HEK293 (cell line): ENCODE data around the gene ABCB11.

Experiments used
- GLI2 ChIP-seq: fragments of 450-650 bp; formaldehyde crosslinking; IDR thresholded peaks from 2 replicates; pipeline ENCODE4; 2017; ENCODE audit warnings: missing biosample characterization, missing genetic modification characterization, low read depth, borderline replicate concordance
- HOXA7 ChIP-seq: sonication (generic); formaldehyde crosslinking; IDR thresholded peaks from 2 replicates; pipeline ENCODE4 v1.8.1; 2022; ENCODE audit warnings: missing genetic modification reagents, borderline replicate concordance
- KLF1 ChIP-seq: fragments of 450-650 bp; formaldehyde crosslinking; IDR thresholded peaks from 2 replicates; pipeline ENCODE4 v1.5.1; 2016; ENCODE audit warnings: missing biosample characterization, missing genetic modification characterization
- REST ChIP-seq: fragments of 450-650 bp; formaldehyde crosslinking; IDR thresholded peaks from 2 replicates; pipeline ENCODE4 v1.5.1; 2016; ENCODE audit warnings: missing biosample characterization, missing genetic modification characterization
- ZBTB21 ChIP-seq: fragments of 450-650 bp; formaldehyde crosslinking; IDR thresholded peaks from 2 replicates; pipeline ENCODE4 v1.5.1; 2017; ENCODE audit warnings: missing biosample characterization, missing genetic modification characterization
- ZFP3 ChIP-seq: fragments of 450-650 bp; formaldehyde crosslinking; IDR thresholded peaks from 2 replicates; pipeline ENCODE4 v1.5.1; 2016; ENCODE audit warnings: low read depth, missing biosample characterization, missing genetic modification characterization
- ZNF514 ChIP-seq: fragments of 450-650 bp; formaldehyde crosslinking; IDR thresholded peaks from 2 replicates; pipeline ENCODE4 v1.5.1; 2016; ENCODE audit warnings: missing biosample characterization, missing genetic modification characterization
- ZNF530 ChIP-seq: fragments of 450-650 bp; formaldehyde crosslinking; IDR thresholded peaks from 2 replicates; pipeline ENCODE4 v1.5.1; 2016; ENCODE audit warnings: low read depth, missing biosample characterization, missing genetic modification characterization
- ZNF629 ChIP-seq: fragments of 450-650 bp; formaldehyde crosslinking; IDR thresholded peaks from 2 replicates; pipeline ENCODE4 v1.5.1; 2017; ENCODE audit warnings: missing biosample characterization, missing genetic modification characterization
- ZNF704 ChIP-seq: fragments of 450-650 bp; formaldehyde crosslinking; IDR thresholded peaks from 2 replicates; pipeline ENCODE4 v1.5.1; 2016; ENCODE audit warnings: missing biosample characterization, missing genetic modification characterization
- TF ChIP-seq, protein P1 (sequence below): fragments of 450-650 bp; formaldehyde crosslinking; IDR thresholded peaks from 2 replicates; pipeline ENCODE4 v1.5.1; 2016; ENCODE audit warnings: missing biosample characterization, missing genetic modification characterization
- TF ChIP-seq, protein P2 (sequence below): fragments of 450-650 bp; formaldehyde crosslinking; IDR thresholded peaks from 2 replicates; pipeline ENCODE4 v1.5.1; 2016; ENCODE audit warnings: missing biosample characterization, missing genetic modification characterization, low read depth

DNA sequence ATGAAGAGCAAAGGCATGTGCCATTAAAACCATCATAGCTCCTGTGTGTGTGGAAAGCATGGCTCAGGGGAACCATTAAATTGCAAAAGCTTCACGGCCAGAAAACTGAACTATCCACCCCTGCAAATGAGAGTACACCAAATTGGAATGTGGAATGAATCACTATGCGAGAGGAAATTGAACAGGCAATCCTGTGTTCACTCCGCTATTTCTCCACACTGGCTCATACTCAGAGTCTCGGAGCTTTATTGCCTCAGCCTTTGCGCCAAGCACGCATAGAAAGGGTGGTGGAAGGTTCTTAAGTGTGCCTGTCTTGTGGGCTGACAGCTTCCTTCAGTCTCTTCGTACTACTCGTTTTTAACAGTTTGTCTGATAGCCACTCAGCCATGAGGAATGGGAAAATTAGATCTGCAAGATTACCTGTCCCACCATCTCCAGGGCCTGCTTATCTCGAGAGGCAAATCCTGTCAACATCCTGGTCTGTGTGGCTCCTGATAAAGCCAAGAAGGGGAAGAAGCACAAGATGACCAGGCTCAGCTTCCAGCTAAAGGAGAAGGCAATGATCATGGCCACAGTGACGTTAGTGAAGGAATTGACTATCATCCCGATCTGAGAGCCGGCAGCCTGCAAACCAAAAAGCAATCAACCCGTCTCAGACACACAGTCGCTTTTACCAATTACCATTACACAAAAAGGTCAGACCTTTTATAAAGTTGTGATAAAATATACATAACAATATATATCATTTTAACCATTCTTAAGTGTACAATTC, 95.1 kb downstream of the ABCB11 start:
- no peak for TF ChIP-seq ZNF704 (tag by site-specific recombination)
- TF ChIP-seq, protein P1, sequence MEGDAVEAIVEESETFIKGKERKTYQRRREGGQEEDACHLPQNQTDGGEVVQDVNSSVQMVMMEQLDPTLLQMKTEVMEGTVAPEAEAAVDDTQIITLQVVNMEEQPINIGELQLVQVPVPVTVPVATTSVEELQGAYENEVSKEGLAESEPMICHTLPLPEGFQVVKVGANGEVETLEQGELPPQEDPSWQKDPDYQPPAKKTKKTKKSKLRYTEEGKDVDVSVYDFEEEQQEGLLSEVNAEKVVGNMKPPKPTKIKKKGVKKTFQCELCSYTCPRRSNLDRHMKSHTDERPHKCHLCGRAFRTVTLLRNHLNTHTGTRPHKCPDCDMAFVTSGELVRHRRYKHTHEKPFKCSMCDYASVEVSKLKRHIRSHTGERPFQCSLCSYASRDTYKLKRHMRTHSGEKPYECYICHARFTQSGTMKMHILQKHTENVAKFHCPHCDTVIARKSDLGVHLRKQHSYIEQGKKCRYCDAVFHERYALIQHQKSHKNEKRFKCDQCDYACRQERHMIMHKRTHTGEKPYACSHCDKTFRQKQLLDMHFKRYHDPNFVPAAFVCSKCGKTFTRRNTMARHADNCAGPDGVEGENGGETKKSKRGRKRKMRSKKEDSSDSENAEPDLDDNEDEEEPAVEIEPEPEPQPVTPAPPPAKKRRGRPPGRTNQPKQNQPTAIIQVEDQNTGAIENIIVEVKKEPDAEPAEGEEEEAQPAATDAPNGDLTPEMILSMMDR, result no peak
- TF ChIP-seq ZNF629 (tag by site-specific recombination), result no peak
- no peak for TF ChIP-seq GLI2 (tag by site-specific recombination)
- TF ChIP-seq KLF1 (tag by site-specific recombination), result no peak
- TF ChIP-seq, protein P2, sequence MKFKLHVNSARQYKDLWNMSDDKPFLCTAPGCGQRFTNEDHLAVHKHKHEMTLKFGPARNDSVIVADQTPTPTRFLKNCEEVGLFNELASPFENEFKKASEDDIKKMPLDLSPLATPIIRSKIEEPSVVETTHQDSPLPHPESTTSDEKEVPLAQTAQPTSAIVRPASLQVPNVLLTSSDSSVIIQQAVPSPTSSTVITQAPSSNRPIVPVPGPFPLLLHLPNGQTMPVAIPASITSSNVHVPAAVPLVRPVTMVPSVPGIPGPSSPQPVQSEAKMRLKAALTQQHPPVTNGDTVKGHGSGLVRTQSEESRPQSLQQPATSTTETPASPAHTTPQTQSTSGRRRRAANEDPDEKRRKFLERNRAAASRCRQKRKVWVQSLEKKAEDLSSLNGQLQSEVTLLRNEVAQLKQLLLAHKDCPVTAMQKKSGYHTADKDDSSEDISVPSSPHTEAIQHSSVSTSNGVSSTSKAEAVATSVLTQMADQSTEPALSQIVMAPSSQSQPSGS (tag by site-specific recombination), result no peak
- TF ChIP-seq REST (tag by site-specific recombination), result no peak
- TF ChIP-seq ZNF530 (tag by site-specific recombination), result no peak
- TF ChIP-seq ZBTB21 (tag by site-specific recombination), result no peak
- no peak for TF ChIP-seq ZFP3 (tag by site-specific recombination)
- no peak for TF ChIP-seq ZNF514
- TF ChIP-seq HOXA7 (CRISPR knock-in tag), result no peak
